ENCODE results near the gene CCDC47. TPM values are rescaled to one million over a fixed set of nuclear protein-coding genes. Genes with fewer than 3 reads are reported as not detected.

The CCDC47 gene
- total RNA-seq, 1 donor from 2014 or later: 92.8 TPM

- H3K9me3 ChIP-seq (ENCODE audit: insufficient read depth, low read depth, low read length): no peaks in the 10 kb centered on the region
- DNase-seq (ENCODE audit: low read depth): no peak
- TF ChIP-seq CTCF (IDR thresholded peaks at IDR 0.05; ENCODE audit: insufficient read depth, low read depth, low read length) (no peak), EZH2 (IDR thresholded peaks at IDR 0.05; ENCODE audit: insufficient read depth, low read length) (no peak)
- no peak overlapping the region for H3K27ac ChIP-seq (ENCODE audit: low read depth, low read length)
- peaks cover 83% of the 10 kb centered on the region for H3K36me3 ChIP-seq (ENCODE audit: insufficient read depth, low read length)
- no peak overlapping the region for H3K4me3 Mint-ChIP-seq (ENCODE audit: unreplicated experiment)
- no peaks in the 10 kb centered on the region for H3K27me3 ChIP-seq (ENCODE audit: insufficient read depth, low read length)
- H3K4me2 ChIP-seq (ENCODE audit: low read length): no peak overlapping the region
- peaks cover 16% of the 10 kb centered on the region for H4K20me1 ChIP-seq (ENCODE audit: insufficient read depth, low read length)
- peaks cover 10% of the 10 kb centered on the region for H3K36me3 Mint-ChIP-seq (ENCODE audit: low read depth, unreplicated experiment)
- no peak overlapping the region for H3K9ac ChIP-seq (ENCODE audit: low read length)
- H3K4me1 Mint-ChIP-seq (ENCODE audit: low read depth, unreplicated experiment): no peaks in the 10 kb centered on the region
- no peak for FAIRE-seq
- no peak overlapping the region for H3K27ac Mint-ChIP-seq (ENCODE audit: unreplicated experiment)
- H2AFZ ChIP-seq (ENCODE audit: low read depth, low read length): no peak overlapping the region
- H3K4me3 ChIP-seq (ENCODE audit: insufficient read depth, low read depth, low read length): no peak overlapping the region
- H3K9me3 Mint-ChIP-seq (ENCODE audit: unreplicated experiment): no peaks in the 10 kb centered on the region
- H3K27me3 Mint-ChIP-seq (ENCODE audit: low read depth, unreplicated experiment): no peaks in the 10 kb centered on the region
- H3K79me2 ChIP-seq (ENCODE audit: insufficient read depth, low read length): peaks cover 18% of the 10 kb centered on the region
- H3K4me1 ChIP-seq (ENCODE audit: insufficient read depth, low read length): no peaks in the 10 kb centered on the region
These were observed 36.6 kb upstream of the CCDC47 start for GRCh38 chr17:63809970-63810369.

- H3K36me3 ChIP-seq (ENCODE audit: insufficient read depth, low read length): peaks cover 70% of the 10 kb centered on the region
- H3K79me2 ChIP-seq (ENCODE audit: insufficient read depth, low read length): peaks cover 27% of the 10 kb centered on the region
These were observed 32.2 kb upstream of the CCDC47 start for GRCh38 chr17:63805591-63805990.

More at GRCh38 chr17:63805591-63805990, 32.2 kb upstream of the CCDC47 start:
- Histone ChIP-seq H3K9me3 (ENCODE audit: insufficient read depth, low read depth, low read length) (no peaks in the 10 kb centered on the region), H3K4me2 (ENCODE audit: low read length) (no peak overlapping the region), H4K20me1 (ENCODE audit: insufficient read depth, low read length) (peaks cover 5% of the 10 kb centered on the region), H3K4me3 (ENCODE audit: insufficient read depth, low read depth, low read length) (no peak overlapping the region), H3K9ac (ENCODE audit: low read length) (no peak overlapping the region), H2AFZ (ENCODE audit: low read depth, low read length) (no peak overlapping the region), H3K4me1 (ENCODE audit: insufficient read depth, low read length) (no peaks in the 10 kb centered on the region), H3K27ac (ENCODE audit: low read depth, low read length) (no peak overlapping the region), H3K27me3 (ENCODE audit: insufficient read depth, low read length) (no peaks in the 10 kb centered on the region)
- DNase-seq (ENCODE audit: low read depth): no peak
- no peak for TF ChIP-seq EZH2 (IDR thresholded peaks at IDR 0.05; ENCODE audit: insufficient read depth, low read length)
- TF ChIP-seq CTCF (IDR thresholded peaks at IDR 0.05; ENCODE audit: insufficient read depth, low read depth, low read length): no peak
- no peak for FAIRE-seq
- Mint-ChIP-seq H3K4me3 (ENCODE audit: unreplicated experiment) (no peak overlapping the region), H3K27ac (ENCODE audit: unreplicated experiment) (no peak overlapping the region), H3K9me3 (ENCODE audit: unreplicated experiment) (no peaks in the 10 kb centered on the region), H3K4me1 (ENCODE audit: low read depth, unreplicated experiment) (no peaks in the 10 kb centered on the region), H3K36me3 (ENCODE audit: low read depth, unreplicated experiment) (peaks cover 2% of the 10 kb centered on the region), H3K27me3 (ENCODE audit: low read depth, unreplicated experiment) (no peaks in the 10 kb centered on the region)
